ENCODE measurements around the gene ALKBH4. TPM values are rescaled to one million over a fixed set of nuclear protein-coding genes. Genes with fewer than 3 reads are reported as not detected.

ALKBH4 gene
- total RNA-seq, 4 donors from 2014 or later: 17.9 to 41.1 (median 26.7) TPM

DNA sequence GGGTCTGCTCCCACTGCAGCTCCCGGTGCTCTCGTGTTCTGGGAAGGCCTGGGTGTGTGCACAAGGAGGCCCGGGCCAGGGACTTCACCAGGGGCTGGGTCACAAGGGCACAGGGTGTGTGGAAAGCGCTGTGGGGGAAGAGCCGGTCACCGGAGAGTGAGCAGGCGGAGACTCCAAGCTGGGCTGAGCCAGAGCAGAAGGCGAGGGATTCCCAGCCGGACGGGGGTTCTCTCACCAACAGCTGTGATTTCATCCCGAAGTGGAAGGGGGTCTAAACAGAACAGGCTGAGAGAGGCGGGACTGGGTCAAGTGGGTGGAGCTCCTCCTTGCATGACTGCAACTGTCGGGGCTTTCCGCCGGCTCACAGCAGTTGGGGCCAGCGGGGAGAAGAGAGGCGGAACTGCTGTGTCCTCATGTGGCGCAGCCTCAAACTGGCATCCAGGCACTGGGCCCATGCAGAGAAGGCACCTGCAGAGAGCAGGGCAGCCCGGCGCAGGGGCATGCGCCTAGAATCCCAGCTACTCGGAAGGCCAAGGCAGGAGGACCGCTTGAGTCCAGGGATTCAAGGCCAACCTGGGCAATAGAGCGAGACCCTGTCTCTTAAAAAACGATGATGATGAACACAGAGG is 38.9 kb downstream of the ALKBH4 start:
- TF ChIP-seq POLR2A (IDR thresholded peaks at IDR 0.05): peak in 1 of 2 donors; percentile 43
- TF ChIP-seq, protein P1, sequence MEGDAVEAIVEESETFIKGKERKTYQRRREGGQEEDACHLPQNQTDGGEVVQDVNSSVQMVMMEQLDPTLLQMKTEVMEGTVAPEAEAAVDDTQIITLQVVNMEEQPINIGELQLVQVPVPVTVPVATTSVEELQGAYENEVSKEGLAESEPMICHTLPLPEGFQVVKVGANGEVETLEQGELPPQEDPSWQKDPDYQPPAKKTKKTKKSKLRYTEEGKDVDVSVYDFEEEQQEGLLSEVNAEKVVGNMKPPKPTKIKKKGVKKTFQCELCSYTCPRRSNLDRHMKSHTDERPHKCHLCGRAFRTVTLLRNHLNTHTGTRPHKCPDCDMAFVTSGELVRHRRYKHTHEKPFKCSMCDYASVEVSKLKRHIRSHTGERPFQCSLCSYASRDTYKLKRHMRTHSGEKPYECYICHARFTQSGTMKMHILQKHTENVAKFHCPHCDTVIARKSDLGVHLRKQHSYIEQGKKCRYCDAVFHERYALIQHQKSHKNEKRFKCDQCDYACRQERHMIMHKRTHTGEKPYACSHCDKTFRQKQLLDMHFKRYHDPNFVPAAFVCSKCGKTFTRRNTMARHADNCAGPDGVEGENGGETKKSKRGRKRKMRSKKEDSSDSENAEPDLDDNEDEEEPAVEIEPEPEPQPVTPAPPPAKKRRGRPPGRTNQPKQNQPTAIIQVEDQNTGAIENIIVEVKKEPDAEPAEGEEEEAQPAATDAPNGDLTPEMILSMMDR (IDR thresholded peaks at IDR 0.05): no peak
- Histone ChIP-seq H3K4me3 (no peak overlapping the region), H3K4me1 (peaks cover 9% of the 10 kb centered on the region), H3K27me3 (no peaks in the 10 kb centered on the region), H3K36me3 (peaks cover 48% of the 10 kb centered on the region), H3K9me3 (no peaks in the 10 kb centered on the region), H3K27ac (peak overlapping the region; percentile 56)
- 80% methylated on average over 25 of the region's 25 CpGs for whole genome bisulfite sequencing
- no peak for DNase-seq (ENCODE audit: low spot score in 2 of 2)

DNA sequence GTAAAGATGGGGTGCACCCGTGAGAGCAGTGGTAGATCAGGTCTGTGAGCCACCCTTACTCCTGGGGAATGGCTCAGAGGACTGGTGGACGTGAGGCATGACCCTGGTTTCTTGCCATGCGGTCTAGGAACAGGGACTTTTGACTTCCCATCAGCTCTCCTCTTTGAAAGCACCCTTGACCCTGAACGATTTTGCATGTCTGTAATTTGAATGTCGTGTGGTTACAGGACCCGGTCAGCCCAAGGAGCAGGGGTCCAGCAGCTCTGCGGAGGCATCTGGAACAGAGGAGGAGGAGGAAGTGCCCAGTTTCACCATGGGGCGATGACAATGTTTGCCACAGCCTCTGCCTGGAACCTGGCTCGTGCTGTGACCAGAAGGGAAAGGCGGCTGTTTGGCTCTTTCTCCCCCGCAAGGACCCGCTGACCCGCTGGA is 39.9 kb downstream of the ALKBH4 start:
- H3K4me1 ChIP-seq: peaks cover 3% of the 10 kb centered on the region
- DNase-seq (ENCODE audit: low spot score in 2 of 2): no peak
- no peak for TF ChIP-seq EP300 (IDR thresholded peaks at IDR 0.05)
- no peak for TF ChIP-seq POLR2A (IDR thresholded peaks at IDR 0.05)
- TF ChIP-seq, protein P1 (IDR thresholded peaks at IDR 0.05): no peak
- TF ChIP-seq POLR2AphosphoS5 (IDR thresholded peaks at IDR 0.05): no peak
- H3K27ac ChIP-seq: no peak overlapping the region
- 88% methylated on average over 8 of the region's 13 CpGs for WGBS
- peaks cover 51% of the 10 kb centered on the region for H3K36me3 ChIP-seq
- no peaks in the 10 kb centered on the region for H3K9me3 ChIP-seq
- no peaks in the 10 kb centered on the region for H3K27me3 ChIP-seq
- no peak overlapping the region for H3K4me3 ChIP-seq

DNA sequence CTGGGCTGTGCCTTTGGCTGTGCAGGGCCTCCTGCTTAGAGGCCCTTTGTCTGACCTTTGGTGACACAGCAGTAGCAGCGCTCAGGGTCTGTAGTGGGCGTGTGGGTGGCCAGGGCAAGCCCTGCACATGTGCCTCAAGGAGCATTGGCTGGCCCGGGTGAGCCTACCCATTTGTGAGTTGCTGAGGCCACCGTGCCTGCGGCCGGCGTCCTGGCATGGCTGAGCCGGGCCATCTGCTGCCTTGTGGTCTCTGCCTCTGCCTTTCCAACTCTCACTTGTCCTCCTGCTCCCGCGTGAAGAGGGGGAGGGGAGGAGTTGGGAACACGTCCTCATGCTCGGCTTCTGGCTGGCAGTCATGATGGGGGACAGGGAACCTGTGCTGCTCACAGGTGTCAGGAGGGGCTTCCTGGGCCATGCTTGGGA is 40.5 kb downstream of the ALKBH4 start:
- no peak overlapping the region for H3K4me3 ChIP-seq
- H3K36me3 ChIP-seq: peaks cover 55% of the 10 kb centered on the region
- no peak for TF ChIP-seq POLR2AphosphoS5 (IDR thresholded peaks at IDR 0.05)
- no peak for TF ChIP-seq POLR2A (IDR thresholded peaks at IDR 0.05)
- no peak for TF ChIP-seq EP300 (IDR thresholded peaks at IDR 0.05)
- TF ChIP-seq, protein P1 (IDR thresholded peaks at IDR 0.05): no peak
- no peak for DNase-seq (ENCODE audit: low spot score in 2 of 2)
- H3K4me1 ChIP-seq: peaks cover 3% of the 10 kb centered on the region
- WGBS: 79% methylated on average over 4 of the region's 12 CpGs
- no peaks in the 10 kb centered on the region for H3K27me3 ChIP-seq
- no peak overlapping the region for H3K27ac ChIP-seq
- no peaks in the 10 kb centered on the region for H3K9me3 ChIP-seq

DNA sequence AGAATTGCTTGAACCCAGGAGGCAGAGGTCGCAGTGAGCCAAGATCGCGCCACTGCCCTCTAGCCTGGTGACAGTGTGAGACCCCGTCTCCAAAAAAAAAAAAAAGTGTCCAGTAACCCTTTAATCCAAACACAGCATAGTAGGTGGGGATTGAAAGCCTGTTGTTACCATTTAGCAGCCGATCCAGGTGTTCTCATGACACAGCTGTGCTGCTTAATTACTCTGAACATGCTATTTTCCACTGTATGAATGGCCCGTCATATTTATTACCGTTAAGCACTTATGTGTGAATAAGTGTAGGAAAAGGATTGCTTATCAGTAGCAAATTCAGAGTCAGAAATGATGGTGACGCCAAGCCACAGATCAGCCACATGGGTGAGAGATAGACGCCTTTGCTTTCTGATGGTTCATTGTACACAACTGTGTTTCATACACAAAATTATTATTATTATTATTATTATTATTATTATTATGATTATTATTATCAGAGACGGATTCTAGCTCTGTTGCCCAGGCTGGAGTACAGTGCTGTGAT is 42.9 kb downstream of the ALKBH4 start:
- Histone ChIP-seq H3K4me1 (peaks cover 3% of the 10 kb centered on the region), H3K9me3 (no peaks in the 10 kb centered on the region), H3K27ac (no peak overlapping the region), H3K4me3 (no peak overlapping the region), H3K27me3 (no peaks in the 10 kb centered on the region), H3K36me3 (peaks cover 73% of the 10 kb centered on the region)
- 94% methylated on average over 10 of the region's 10 CpGs for WGBS
- TF ChIP-seq POLR2A (IDR thresholded peaks at IDR 0.05) (no peak), EP300 (IDR thresholded peaks at IDR 0.05) (no peak), POLR2AphosphoS5 (IDR thresholded peaks at IDR 0.05) (no peak)
- TF ChIP-seq, protein P1 (IDR thresholded peaks at IDR 0.05): no peak
- no peak for DNase-seq (ENCODE audit: low spot score in 2 of 2)

DNA sequence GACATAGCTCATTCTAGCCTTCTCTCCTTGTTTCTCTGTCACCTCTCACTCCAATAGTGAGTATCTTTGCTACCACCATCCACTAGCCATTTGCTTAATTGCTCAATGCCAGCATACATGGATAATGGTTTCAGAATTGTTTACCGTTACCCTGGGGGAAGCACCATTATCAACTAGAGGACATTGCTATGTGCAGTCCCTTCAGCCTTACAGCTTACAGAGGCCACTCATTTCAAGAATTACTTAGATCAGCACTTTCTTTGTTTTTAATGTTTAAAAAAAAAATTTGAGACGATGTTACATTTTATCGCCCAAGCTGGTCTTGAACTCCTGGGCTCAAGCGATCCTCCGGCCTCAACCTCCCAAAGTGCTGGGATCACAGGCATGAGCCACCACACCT is 46.1 kb downstream of the ALKBH4 start:
- 93% methylated on average over 5 of the region's 5 CpGs for WGBS
- Histone ChIP-seq H3K27me3 (no peaks in the 10 kb centered on the region), H3K27ac (no peak overlapping the region), H3K36me3 (peaks cover 74% of the 10 kb centered on the region), H3K4me3 (no peak overlapping the region), H3K9me3 (no peaks in the 10 kb centered on the region), H3K4me1 (no peaks in the 10 kb centered on the region)
- DNase-seq (ENCODE audit: low spot score in 2 of 2): no peak
- TF ChIP-seq POLR2A (IDR thresholded peaks at IDR 0.05) (no peak), EP300 (IDR thresholded peaks at IDR 0.05) (no peak), POLR2AphosphoS5 (IDR thresholded peaks at IDR 0.05) (no peak)
- TF ChIP-seq, protein P1 (IDR thresholded peaks at IDR 0.05): no peak

All from suprapubic skin (tissue), 4 donors.